Measurements from ENCODE around the gene FSD1L. TPM values are rescaled to one million over a fixed set of nuclear protein-coding genes. Genes with fewer than 3 reads are reported as not detected.
"Not testable (repeated sequence)": the region's sequence is repeated elsewhere in the genome, so short reads cannot be mapped to it uniquely, and the experiment has no call there.

The FSD1L gene
- total and polyA plus RNA-seq, 2 experiments from 2014 or later = 8.8 to 10.1 TPM

DNA sequence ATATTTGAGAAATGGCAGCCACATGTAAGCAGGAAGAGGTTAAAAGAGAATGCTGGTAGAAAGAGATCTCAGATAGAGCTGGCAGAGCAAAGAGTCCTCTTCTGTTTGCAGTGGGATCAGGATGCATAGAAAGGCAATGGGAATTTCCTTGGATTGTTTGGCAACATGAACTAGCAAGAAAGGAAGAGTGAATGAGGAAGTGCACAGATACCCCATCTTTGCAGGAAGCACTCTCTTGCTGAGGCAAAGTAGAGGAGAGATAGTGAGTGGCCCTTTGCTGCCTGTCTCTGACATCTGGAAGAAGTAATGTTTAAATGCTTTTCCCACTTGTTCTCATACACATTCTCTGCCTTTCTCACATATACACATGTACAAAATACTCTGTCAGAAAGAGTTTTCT, 124.6 kb downstream of the FSD1L start:
- Histone ChIP-seq H3K9me3 (ENCODE audit: low read depth) (no peaks in the 10 kb centered on the region), H3K4me3 (no peak overlapping the region), H3K27ac (no peak overlapping the region), H3K27me3 (no peaks in the 10 kb centered on the region), H3K36me3 (no peaks in the 10 kb centered on the region), H3K4me1 (ENCODE audit: low read depth) (no peaks in the 10 kb centered on the region)
- no peak for TF ChIP-seq CTCF (IDR thresholded peaks at IDR 0.05; ENCODE audit: low read depth, low read length)
- no peak for DNase-seq (ENCODE audit: low read depth in 1 of 2, low spot score in 1 of 2)

DNA sequence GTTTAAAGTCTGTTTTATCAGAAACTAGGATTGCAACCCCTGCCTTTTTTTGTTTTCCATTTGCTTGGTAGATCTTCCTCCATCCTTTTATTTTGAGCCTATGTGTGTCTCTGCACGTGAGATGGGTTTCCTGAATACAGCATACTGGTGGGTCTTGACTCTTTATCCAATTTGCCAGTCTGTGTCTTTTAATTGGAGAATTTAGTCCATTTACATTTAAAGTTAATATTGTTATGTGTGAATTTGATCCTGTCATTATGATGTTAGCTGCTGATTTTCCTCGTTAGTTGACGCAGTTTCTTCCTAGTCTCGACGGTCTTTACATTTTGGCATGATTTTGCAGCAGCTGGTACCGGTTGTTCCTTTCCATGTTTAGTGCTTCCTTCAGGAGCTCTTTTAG, 132.1 kb downstream of the FSD1L start:
- H3K4me1 ChIP-seq (ENCODE audit: low read depth); H3K27ac ChIP-seq; H3K9me3 ChIP-seq (ENCODE audit: low read depth); H3K36me3 ChIP-seq; H3K4me3 ChIP-seq; H3K27me3 ChIP-seq; DNase-seq (ENCODE audit: low read depth in 1 of 2, low spot score in 1 of 2): not testable (repeated sequence)

DNA sequence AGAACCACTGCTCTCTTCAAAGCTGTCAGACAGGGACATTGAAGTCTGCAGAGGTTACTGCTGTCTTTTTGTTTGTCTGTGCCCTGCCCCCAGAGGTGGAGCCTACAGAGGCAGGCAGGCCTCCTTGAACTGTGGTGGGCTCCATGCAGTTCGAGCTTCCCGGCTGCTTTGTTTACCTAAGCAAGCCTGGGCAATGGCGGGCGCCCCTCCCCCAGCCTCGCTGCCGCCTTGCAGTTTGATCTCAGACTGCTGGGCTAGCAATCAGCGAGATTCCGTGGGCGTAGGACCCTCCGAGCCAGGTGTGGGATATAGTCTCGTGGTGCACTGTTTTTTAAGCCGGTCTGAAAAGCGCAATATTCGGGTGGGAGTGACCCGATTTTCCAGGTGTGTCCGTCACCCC, 133.7 kb downstream of the FSD1L start:
- DNase-seq (ENCODE audit: low read depth in 1 of 2, low spot score in 1 of 2); H3K4me3 ChIP-seq; H3K36me3 ChIP-seq; H3K9me3 ChIP-seq (ENCODE audit: low read depth); H3K4me1 ChIP-seq (ENCODE audit: low read depth); H3K27me3 ChIP-seq: not testable (repeated sequence)
- peak overlapping the region; percentile 51 for H3K27ac ChIP-seq

DNA sequence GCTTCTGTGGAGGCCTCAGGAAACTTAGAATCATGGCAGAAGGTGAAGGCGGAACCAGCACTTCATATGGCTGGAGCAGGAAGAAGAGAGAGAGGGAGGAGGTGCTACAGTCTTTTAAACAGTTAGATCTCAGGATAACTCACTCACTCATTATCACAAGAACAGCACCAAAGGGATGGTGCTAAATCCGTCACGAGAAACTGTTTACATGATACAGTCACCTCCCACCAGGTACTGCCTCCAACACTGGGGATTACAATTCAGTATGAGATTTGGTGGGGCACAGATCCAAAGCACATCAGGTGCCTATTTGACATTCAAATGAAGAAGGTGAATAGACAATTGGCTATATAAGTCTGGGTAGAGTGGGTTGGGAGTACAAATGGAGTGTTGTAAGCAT, 145.3 kb downstream of the FSD1L start:
- Histone ChIP-seq H3K36me3 (peaks cover 11% of the 10 kb centered on the region), H3K4me3 (no peak overlapping the region), H3K27ac (no peak overlapping the region), H3K4me1 (ENCODE audit: low read depth) (no peaks in the 10 kb centered on the region), H3K9me3 (ENCODE audit: low read depth) (no peaks in the 10 kb centered on the region), H3K27me3 (no peaks in the 10 kb centered on the region)
- no peak for TF ChIP-seq CTCF (IDR thresholded peaks at IDR 0.05; ENCODE audit: low read depth, low read length)
- no peak for DNase-seq (ENCODE audit: low read depth in 1 of 2, low spot score in 1 of 2)

Other genes starting within 250 kb of the FSD1L start
- gene SLC44A1, start 203.4 kb upstream of the FSD1L start, total RNA-seq = 29.4 and 38.7 TPM in 2 replicates
- 32.4 and 54.2 TPM in 2 replicates for gene SLC44A1, start 203.4 kb upstream of the FSD1L start, polyA plus RNA-seq
- gene FKTN, start 110.1 kb downstream of the FSD1L start, total RNA-seq = 6.8 and 10.5 TPM in 2 replicates
- gene FKTN, start 110.1 kb downstream of the FSD1L start, polyA plus RNA-seq = 5.3 and 7.6 TPM in 2 replicates
- not detected in 2 replicates for gene TAL2, start 214.4 kb downstream of the FSD1L start, total RNA-seq
- 0.73 TPM in 1 of 2 replicates, not detected in the other for gene TAL2, start 214.4 kb downstream of the FSD1L start, polyA plus RNA-seq
- gene TMEM38B, start 246.5 kb downstream of the FSD1L start, total RNA-seq = 17.5 and 21.3 TPM in 2 replicates
- 24.9 and 30.9 TPM in 2 replicates for gene TMEM38B, start 246.5 kb downstream of the FSD1L start, polyA plus RNA-seq

Measured in cardiac muscle cell (in vitro differentiated cells and primary cell).